ENCODE results near the gene PCOLCE2.

PCOLCE2 gene

GRCh38 chr3:142912402-142913172 is 23.7 kb upstream of the PCOLCE2 start:
- Mint-ChIP-seq H3K27ac (no peak overlapping the region), H3K27me3 (no peaks in the 10 kb centered on the region), H3K36me3 (no peaks in the 10 kb centered on the region), H3K4me1 (no peaks in the 10 kb centered on the region), H3K4me3 (no peak overlapping the region), H3K9me3 (no peaks in the 10 kb centered on the region)
- ATAC-seq: no peak

GRCh38 chr3:142910280-142910679 is 21.4 kb upstream of the PCOLCE2 start:
- H3K9me3 Mint-ChIP-seq: no peaks in the 10 kb centered on the region
- H3K27me3 Mint-ChIP-seq: no peaks in the 10 kb centered on the region
- no peak overlapping the region for H3K4me3 Mint-ChIP-seq
- no peak for ATAC-seq
- H3K36me3 Mint-ChIP-seq: no peaks in the 10 kb centered on the region
- H3K4me1 Mint-ChIP-seq: peaks cover 2% of the 10 kb centered on the region
- no peak overlapping the region for H3K27ac Mint-ChIP-seq

GRCh38 chr3:142909282-142909681 is 20.4 kb upstream of the PCOLCE2 start:
- no peak overlapping the region for H3K27ac Mint-ChIP-seq
- H3K4me3 Mint-ChIP-seq: no peak overlapping the region
- peaks cover 7% of the 10 kb centered on the region for H3K4me1 Mint-ChIP-seq
- no peaks in the 10 kb centered on the region for H3K9me3 Mint-ChIP-seq
- no peaks in the 10 kb centered on the region for H3K36me3 Mint-ChIP-seq
- H3K27me3 Mint-ChIP-seq: no peaks in the 10 kb centered on the region
- no peak for ATAC-seq

GRCh38 chr3:142907996-142908395 is 19.1 kb upstream of the PCOLCE2 start:
- no peak for ATAC-seq
- H3K4me3 Mint-ChIP-seq: no peak overlapping the region
- H3K9me3 Mint-ChIP-seq: no peaks in the 10 kb centered on the region
- no peaks in the 10 kb centered on the region for H3K36me3 Mint-ChIP-seq
- peaks cover 7% of the 10 kb centered on the region for H3K4me1 Mint-ChIP-seq
- no peaks in the 10 kb centered on the region for H3K27me3 Mint-ChIP-seq
- no peak overlapping the region for H3K27ac Mint-ChIP-seq

GRCh38 chr3:142904639-142905436 is 16.0 kb upstream of the PCOLCE2 start:
- Mint-ChIP-seq H3K4me3 (no peak overlapping the region), H3K27ac (no peak overlapping the region), H3K4me1 (peaks cover 7% of the 10 kb centered on the region), H3K36me3 (no peaks in the 10 kb centered on the region), H3K9me3 (no peaks in the 10 kb centered on the region), H3K27me3 (peaks cover 9% of the 10 kb centered on the region)
- ATAC-seq: peak; percentile 56

- Mint-ChIP-seq H3K27ac (no peak overlapping the region), H3K4me3 (no peak overlapping the region), H3K4me1 (peaks cover 7% of the 10 kb centered on the region), H3K36me3 (no peaks in the 10 kb centered on the region), H3K9me3 (peaks cover 3% of the 10 kb centered on the region), H3K27me3 (peaks cover 17% of the 10 kb centered on the region)
- no peak for ATAC-seq
Observed at GRCh38 chr3:142902356-142902755, 13.5 kb upstream of the PCOLCE2 start.

- peaks cover 8% of the 10 kb centered on the region for H3K9me3 Mint-ChIP-seq
Observed at GRCh38 chr3:142898346-142899213, 9.7 kb upstream of the PCOLCE2 start.

GRCh38 chr3:142897807-142898206 is 8.9 kb upstream of the PCOLCE2 start:
- Mint-ChIP-seq H3K4me3 (no peak overlapping the region), H3K27ac (no peak overlapping the region), H3K4me1 (no peaks in the 10 kb centered on the region), H3K27me3 (peaks cover 20% of the 10 kb centered on the region), H3K36me3 (no peaks in the 10 kb centered on the region), H3K9me3 (peaks cover 8% of the 10 kb centered on the region)
- no peak for ATAC-seq

More at GRCh38 chr3:142898346-142899213, 9.7 kb upstream of the PCOLCE2 start:
- H3K4me3 Mint-ChIP-seq: no peak overlapping the region
- ATAC-seq: no peak
- peaks cover 17% of the 10 kb centered on the region for H3K27me3 Mint-ChIP-seq
- no peaks in the 10 kb centered on the region for H3K36me3 Mint-ChIP-seq
- no peaks in the 10 kb centered on the region for H3K4me1 Mint-ChIP-seq
- no peak overlapping the region for H3K27ac Mint-ChIP-seq

GRCh38 chr3:142896996-142897395 is 8.1 kb upstream of the PCOLCE2 start:
- no peak for ATAC-seq
- no peaks in the 10 kb centered on the region for H3K4me1 Mint-ChIP-seq
- H3K9me3 Mint-ChIP-seq: peaks cover 8% of the 10 kb centered on the region
- H3K4me3 Mint-ChIP-seq: no peak overlapping the region
- H3K36me3 Mint-ChIP-seq: no peaks in the 10 kb centered on the region
- peaks cover 28% of the 10 kb centered on the region for H3K27me3 Mint-ChIP-seq
- H3K27ac Mint-ChIP-seq: no peak overlapping the region

GRCh38 chr3:142896201-142896755 is 7.4 kb upstream of the PCOLCE2 start:
- ATAC-seq: no peak
- no peak overlapping the region for H3K27ac Mint-ChIP-seq
- no peaks in the 10 kb centered on the region for H3K4me1 Mint-ChIP-seq

GRCh38 chr3:142894493-142894892 is 5.6 kb upstream of the PCOLCE2 start:
- peaks cover 32% of the 10 kb centered on the region for H3K27me3 Mint-ChIP-seq
- H3K27ac Mint-ChIP-seq: no peak overlapping the region
- H3K4me1 Mint-ChIP-seq: no peaks in the 10 kb centered on the region

More at GRCh38 chr3:142896201-142896755, 7.4 kb upstream of the PCOLCE2 start:
- Mint-ChIP-seq H3K9me3 (peaks cover 8% of the 10 kb centered on the region), H3K27me3 (peaks cover 33% of the 10 kb centered on the region), H3K4me3 (no peak overlapping the region), H3K36me3 (no peaks in the 10 kb centered on the region)

GRCh38 chr3:142892714-142893113 is 3.8 kb upstream of the PCOLCE2 start:
- Mint-ChIP-seq H3K27me3 (peaks cover 37% of the 10 kb centered on the region), H3K36me3 (no peaks in the 10 kb centered on the region), H3K9me3 (peaks cover 5% of the 10 kb centered on the region)

More at GRCh38 chr3:142894493-142894892, 5.6 kb upstream of the PCOLCE2 start:
- peaks cover 8% of the 10 kb centered on the region for H3K9me3 Mint-ChIP-seq
- H3K4me3 Mint-ChIP-seq: no peak overlapping the region
- no peaks in the 10 kb centered on the region for H3K36me3 Mint-ChIP-seq
- no peak for ATAC-seq

GRCh38 chr3:142890592-142890991 is 1.7 kb upstream of the PCOLCE2 start:
- no peak overlapping the region for H3K4me3 Mint-ChIP-seq
- H3K4me1 Mint-ChIP-seq: peaks cover 7% of the 10 kb centered on the region
- H3K27me3 Mint-ChIP-seq: peaks cover 49% of the 10 kb centered on the region
- H3K27ac Mint-ChIP-seq: no peak overlapping the region
- peaks cover 5% of the 10 kb centered on the region for H3K9me3 Mint-ChIP-seq
- no peaks in the 10 kb centered on the region for H3K36me3 Mint-ChIP-seq
- no peak for ATAC-seq

More at GRCh38 chr3:142892714-142893113, 3.8 kb upstream of the PCOLCE2 start:
- no peak overlapping the region for H3K27ac Mint-ChIP-seq
- peaks cover 7% of the 10 kb centered on the region for H3K4me1 Mint-ChIP-seq
- ATAC-seq: no peak
- H3K4me3 Mint-ChIP-seq: no peak overlapping the region

GRCh38 chr3:142889212-142890014 is 530 bp upstream of the PCOLCE2 start:
- Mint-ChIP-seq H3K4me1 (peaks cover 7% of the 10 kb centered on the region), H3K27ac (no peak overlapping the region), H3K36me3 (no peaks in the 10 kb centered on the region), H3K27me3 (peaks cover 52% of the 10 kb centered on the region), H3K9me3 (no peaks in the 10 kb centered on the region), H3K4me3 (peak overlapping the region; percentile 21)
- ATAC-seq: peak; percentile 44
